HG03521 (cell line): ENCODE results near the gene GUCY1B1.

Experiments
- ATAC-seq: cut with Tn5 transposase; IDR thresholded peaks from one replicate; pipeline ENCODE4 v1.9.1; 2021; ENCODE audit warnings: mild to moderate bottlenecking, moderate library complexity; ENCODE audit not compliant: unreplicated experiment

GUCY1B1 gene

DNA sequence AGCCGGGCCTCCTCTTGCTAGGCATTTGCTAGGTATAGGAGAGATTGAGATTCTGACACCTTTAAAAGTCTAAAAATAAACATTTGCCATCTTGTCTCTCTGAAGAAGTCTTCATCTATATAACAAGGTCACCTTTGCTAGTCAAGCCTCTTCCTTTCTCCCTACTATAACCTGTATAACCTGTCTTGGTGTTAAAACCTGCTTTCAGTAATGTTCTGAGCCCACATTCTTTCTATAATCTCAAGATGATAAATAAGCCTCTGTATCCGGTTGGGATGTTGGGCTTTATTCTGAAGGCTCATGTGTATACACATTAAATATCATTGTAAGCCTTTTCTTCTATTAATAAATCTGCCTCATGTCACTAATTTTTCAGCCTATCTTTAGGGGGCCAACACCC, 97.1 kb downstream of the GUCY1B1 start:
- ATAC-seq = no peak
